ENCODE measurements around the gene TNNT2.

DNA sequence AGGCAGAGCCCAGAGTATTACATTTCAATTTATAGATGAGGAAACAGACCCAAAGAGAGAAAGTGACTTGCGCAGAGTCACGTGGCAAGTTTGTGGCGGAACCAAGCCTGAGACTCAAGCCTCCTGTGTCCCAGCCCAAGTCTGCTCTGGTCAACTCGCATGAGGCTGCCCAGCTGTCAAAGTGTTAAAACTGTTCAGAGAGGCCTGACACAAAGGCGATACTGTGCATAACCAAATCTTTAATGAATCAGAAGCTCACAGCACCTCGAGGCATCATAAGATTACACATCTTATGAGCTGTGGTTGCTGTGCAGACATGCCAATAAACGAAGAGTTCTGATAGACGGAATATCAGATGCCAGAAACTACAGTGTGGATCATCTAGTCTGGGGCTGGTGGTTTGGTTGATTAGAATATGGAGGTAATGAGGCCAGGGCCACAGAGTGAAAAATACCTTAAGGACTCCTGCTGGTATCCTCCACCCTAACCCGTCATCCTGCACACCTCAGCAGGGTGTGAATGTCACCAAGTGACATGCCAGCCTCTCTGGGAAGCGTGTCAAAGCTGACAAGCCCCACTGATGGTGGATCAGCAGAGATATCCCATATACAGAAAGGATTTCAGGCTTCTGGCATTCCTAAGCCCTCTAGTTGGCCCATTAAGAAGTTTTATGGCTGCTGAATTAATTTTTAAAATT is 42.2 kb downstream of the TNNT2 start:
- no peak for TF ChIP-seq CTCF (IDR thresholded peaks at IDR 0.05)
- no peak for TF ChIP-seq POLR2A (IDR thresholded peaks at IDR 0.05)
- TF ChIP-seq EP300 (IDR thresholded peaks at IDR 0.05), result no peak

Measured in tibial nerve (tissue), 4 donors.